Smooth muscle cell (in vitro differentiated cells): ENCODE measurements around the gene KDM6B. TPM values are rescaled to one million over a fixed set of nuclear protein-coding genes. Genes with fewer than 3 reads are reported as not detected.
A peak's percentile ranks its signal among the peaks of the same experiment; 100 is the strongest.

ENCODE experiments used
- DNase-seq: peaks from one replicate; lab custom pipeline; 2025; ENCODE audit not compliant: unreplicated experiment; lab: John Stamatoyannopoulos, UW
- H2AFZ ChIP-seq: fragments of 200-600 bp; sonication (generic); 2 replicates; pipeline ENCODE4 v1.6.0; 2016; ENCODE audit warnings: antibody characterized with exemption, low read depth, mild to moderate bottlenecking
- H3F3A ChIP-seq: fragments of 200-600 bp; sonication (generic); 2 replicates; pipeline ENCODE4 v1.6.0; 2017; ENCODE audit warnings: antibody characterized with exemption, low read depth
- H3K27ac ChIP-seq: fragments of 200-600 bp; sonication (generic); 2 replicates; pipeline ENCODE4 v1.5.1; 2016; ENCODE audit warnings: low read depth, mild to moderate bottlenecking
- H3K27me3 ChIP-seq: fragments of 200-600 bp; sonication (generic); 2 replicates; pipeline ENCODE4 v1.6.1; 2016; ENCODE audit warnings: low read depth, mild to moderate bottlenecking
- H3K36me3 ChIP-seq: fragments of 200-600 bp; sonication (generic); 2 replicates; pipeline ENCODE4 v1.5.1; 2016; ENCODE audit warnings: low read depth
- H3K4me1 ChIP-seq: fragments of 200-600 bp; sonication (generic); 2 replicates; pipeline ENCODE4 v1.5.1; 2016; ENCODE audit warnings: low read depth
- H3K4me2 ChIP-seq: fragments of 200-600 bp; sonication (generic); 2 replicates; pipeline ENCODE4 v1.6.0; 2016; ENCODE audit warnings: mild to moderate bottlenecking
- H3K4me3 ChIP-seq: fragments of 200-600 bp; sonication (generic); 2 replicates; pipeline ENCODE4 v1.5.1; 2016; ENCODE audit warnings: mild to moderate bottlenecking
- H3K79me2 ChIP-seq: fragments of 200-600 bp; sonication (generic); 2 replicates; pipeline ENCODE4 v1.6.0; 2016; ENCODE audit warnings: low read depth, mild to moderate bottlenecking
- H3K9ac ChIP-seq: fragments of 200-600 bp; sonication (generic); 2 replicates; pipeline ENCODE4 v1.6.0; 2016; ENCODE audit warnings: low read depth
- H3K9me3 ChIP-seq: fragments of 200-600 bp; sonication (generic); replicated peaks from 2 replicates; pipeline ENCODE4 v1.5.1; 2016; ENCODE audit warnings: low read depth
- H4K20me1 ChIP-seq: fragments of 200-600 bp; sonication (generic); 2 replicates; pipeline ENCODE4 v1.6.0; 2016; ENCODE audit warnings: low read depth
- CTCF ChIP-seq: fragments of 200-600 bp; sonication (generic); IDR thresholded peaks from 2 replicates; pipeline ENCODE4 v1.5.1; 2017; ENCODE audit warnings: borderline replicate concordance, mild to moderate bottlenecking, antibody characterized with exemption; ENCODE audit not compliant: insufficient read depth, poor library complexity, severe bottlenecking
- WGBS: methylation state at CpG from one replicate; pipeline ENCODE4 v1.1.7; 2016; ENCODE audit warnings: low lambda C conversion rate; 5-methylcytosine and 5-hydroxymethylcytosine counted together
- polyA plus RNA-seq: library from polyadenylated mRNA; unstranded; fragments of >200 nt; fragmentation: Nextera tagmentation; extraction: Ambion mirVana; gene quantifications from 2 replicates; pipeline ENCODE4 v1.2.1, GENCODE V29; 2016
- total RNA-seq: library from RNA; depleted of rRNA; stranded (reverse); fragments of >200 nt; gene quantifications from 2 replicates; pipeline ENCODE4 v1.2.3, GENCODE V29; 2014

Gene KDM6B
- total and polyA plus RNA-seq, 2 experiments from 2014 or later, result 5.8 to 9.1 TPM

- H3K4me2 ChIP-seq, result no peak overlapping the region
- peaks cover 2% of the 10 kb centered on the region for H3F3A ChIP-seq
- H3K27ac ChIP-seq, result no peak overlapping the region
- peaks cover 4% of the 10 kb centered on the region for H3K4me1 ChIP-seq
- no peaks in the 10 kb centered on the region for H3K36me3 ChIP-seq
- no peak for TF ChIP-seq CTCF
- WGBS, result 87% methylated on average over 7 of the region's 7 CpGs
- no peaks in the 10 kb centered on the region for H4K20me1 ChIP-seq
- H3K9me3 ChIP-seq, result no peaks in the 10 kb centered on the region
- no peaks in the 10 kb centered on the region for H3K27me3 ChIP-seq
- no peaks in the 10 kb centered on the region for H3K79me2 ChIP-seq
- no peak for DNase-seq
- H2AFZ ChIP-seq, result no peak overlapping the region
- H3K4me3 ChIP-seq, result no peak overlapping the region
- no peak overlapping the region for H3K9ac ChIP-seq
Observed at GRCh38 chr17:7831233-7831632, 2.8 kb upstream of the KDM6B start.

GRCh38 chr17:7832431-7832830, 1.6 kb upstream of the KDM6B start:
- Histone ChIP-seq H3F3A (peaks cover 9% of the 10 kb centered on the region), H3K27ac (no peak overlapping the region), H3K36me3 (no peaks in the 10 kb centered on the region), H3K9ac (no peak overlapping the region), H3K4me1 (peaks cover 8% of the 10 kb centered on the region), H2AFZ (no peak overlapping the region), H4K20me1 (no peaks in the 10 kb centered on the region), H3K4me2 (no peak overlapping the region), H3K4me3 (no peak overlapping the region), H3K9me3 (no peaks in the 10 kb centered on the region), H3K79me2 (no peaks in the 10 kb centered on the region), H3K27me3 (no peaks in the 10 kb centered on the region)
- DNase-seq, result no peak
- TF ChIP-seq CTCF, result no peak
- 83% methylated on average over 10 of the region's 10 CpGs for WGBS

- Histone ChIP-seq H3K9me3 (no peaks in the 10 kb centered on the region), H3K4me3 (peak overlapping the region; percentile 76), H3K27me3 (no peaks in the 10 kb centered on the region), H2AFZ (peak overlapping the region; percentile 93), H3K9ac (no peak overlapping the region), H3F3A (peaks cover 14% of the 10 kb centered on the region), H3K36me3 (no peaks in the 10 kb centered on the region), H3K27ac (no peak overlapping the region), H4K20me1 (no peaks in the 10 kb centered on the region), H3K79me2 (no peaks in the 10 kb centered on the region), H3K4me1 (peaks cover 12% of the 10 kb centered on the region), H3K4me2 (peak overlapping the region; percentile 90)
- WGBS, result 66% methylated on average over 19 of the region's 19 CpGs
- no peak for DNase-seq
- TF ChIP-seq CTCF, result no peak
Observed at GRCh38 chr17:7833011-7833794, 814 bp upstream of the KDM6B start.

GRCh38 chr17:7834542-7834956, 532 bp downstream of the KDM6B start:
- TF ChIP-seq CTCF, result no peak
- peaks cover 9% of the 10 kb centered on the region for H3K79me2 ChIP-seq
- H3K27ac ChIP-seq, result peak overlapping the region; percentile 100
- peaks cover 9% of the 10 kb centered on the region for H4K20me1 ChIP-seq
- 2% methylated on average over 10 of the region's 20 CpGs for WGBS
- peak overlapping the region; percentile 99 for H3K9ac ChIP-seq
- peak overlapping the region; percentile 93 for H2AFZ ChIP-seq
- no peaks in the 10 kb centered on the region for H3K27me3 ChIP-seq
- H3K4me3 ChIP-seq, result peak overlapping the region; percentile 76
- H3K36me3 ChIP-seq, result no peaks in the 10 kb centered on the region
- H3K4me2 ChIP-seq, result peak overlapping the region; percentile 90
- H3K4me1 ChIP-seq, result peaks cover 15% of the 10 kb centered on the region
- peaks cover 22% of the 10 kb centered on the region for H3F3A ChIP-seq
- no peak for DNase-seq
- H3K9me3 ChIP-seq, result no peaks in the 10 kb centered on the region
